Effector CD4-positive, alpha-beta T cell (primary cell): ENCODE measurements around the gene PER1.
"Not testable (repeated sequence)": the region's sequence is repeated elsewhere in the genome, so short reads cannot be mapped to it uniquely, and the experiment has no call there.

Source experiments
- DNase-seq: peaks from one replicate; pipeline ENCODE4 v3.0.0-alpha.2; 2020

Gene PER1

DNA sequence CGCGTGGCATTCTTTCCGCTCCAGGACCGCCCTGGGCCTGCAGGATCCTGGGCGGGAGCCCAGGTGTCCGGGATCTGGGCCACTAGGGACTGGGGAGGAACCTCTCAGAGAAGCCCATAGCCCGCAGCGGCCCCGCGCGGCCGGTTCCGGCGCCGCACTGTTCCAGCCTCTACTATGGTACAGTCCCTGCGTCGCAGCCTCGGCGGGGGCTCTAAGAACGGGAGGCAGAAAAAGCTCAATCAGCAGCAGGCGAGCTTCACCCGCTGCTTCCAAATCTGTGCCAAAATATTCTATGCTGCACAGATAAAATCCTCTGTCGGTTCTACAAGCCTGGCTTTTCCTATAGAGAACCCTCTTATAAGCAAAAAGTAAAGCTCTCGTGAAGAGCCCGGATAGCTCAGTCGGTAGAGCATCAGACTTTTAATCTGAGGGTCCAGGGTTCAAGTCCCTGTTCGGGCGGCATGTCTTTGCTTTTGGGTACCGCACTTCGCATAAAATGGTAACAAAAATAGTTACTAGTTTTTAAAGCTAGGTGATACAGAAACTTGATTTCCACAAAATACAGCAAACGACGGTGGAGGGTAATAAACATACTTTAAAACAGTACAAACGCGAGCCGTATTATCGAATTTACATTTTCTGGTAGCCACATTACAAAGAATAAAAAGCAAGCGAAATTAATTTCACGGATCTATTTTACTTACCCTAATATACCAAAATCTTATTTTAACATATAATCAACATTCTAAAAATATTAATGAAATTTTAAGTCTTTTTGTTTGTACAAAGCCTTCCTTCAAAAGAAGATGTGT, 33.2 kb downstream of the PER1 start:
- DNase-seq = peak; percentile 72

DNA sequence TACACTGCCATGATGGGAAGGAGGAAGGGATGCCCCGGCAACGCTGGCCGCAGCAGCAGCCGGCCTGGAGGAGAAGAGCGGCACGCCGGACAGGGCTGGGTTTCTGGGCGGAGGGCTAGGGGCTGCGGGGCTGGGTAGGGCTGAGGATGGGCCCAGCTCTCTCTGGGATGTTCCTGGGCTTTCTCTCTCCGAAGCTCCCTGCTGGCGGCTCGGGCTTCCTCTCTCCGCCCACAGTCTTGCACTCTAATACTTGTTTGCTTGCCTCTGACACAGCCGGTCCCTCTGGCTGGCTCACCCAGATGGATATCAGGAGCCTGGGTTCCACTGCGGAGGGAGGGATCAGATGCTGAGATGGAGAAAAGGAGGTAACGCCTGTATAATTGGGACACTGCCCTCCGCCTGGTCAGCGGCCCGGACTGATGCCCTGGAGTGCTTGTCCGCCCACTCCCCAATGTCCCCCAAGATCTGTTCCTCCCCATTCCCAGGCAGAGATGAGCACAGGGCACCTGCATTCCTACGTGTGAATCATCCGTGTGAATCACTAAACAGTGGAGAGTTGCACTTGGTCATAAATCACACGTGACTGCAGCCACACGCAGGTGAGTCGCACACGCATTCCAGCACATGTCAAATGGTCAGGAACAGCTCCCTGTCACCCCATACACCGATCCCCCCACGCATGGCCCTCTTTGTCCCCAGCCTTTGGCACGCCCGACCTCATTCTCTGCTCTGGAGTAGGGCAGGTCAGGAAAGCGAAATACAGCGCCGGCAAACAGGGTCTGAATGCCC, 34.0 kb downstream of the PER1 start, which contains the start of gene ALOXE3:
Gene ALOXE3 (minus strand): TSS at position 535 of the 789 bp plus-strand sequence. CDS start 524 bp downstream, at position 11.
- no peak for DNase-seq

DNA sequence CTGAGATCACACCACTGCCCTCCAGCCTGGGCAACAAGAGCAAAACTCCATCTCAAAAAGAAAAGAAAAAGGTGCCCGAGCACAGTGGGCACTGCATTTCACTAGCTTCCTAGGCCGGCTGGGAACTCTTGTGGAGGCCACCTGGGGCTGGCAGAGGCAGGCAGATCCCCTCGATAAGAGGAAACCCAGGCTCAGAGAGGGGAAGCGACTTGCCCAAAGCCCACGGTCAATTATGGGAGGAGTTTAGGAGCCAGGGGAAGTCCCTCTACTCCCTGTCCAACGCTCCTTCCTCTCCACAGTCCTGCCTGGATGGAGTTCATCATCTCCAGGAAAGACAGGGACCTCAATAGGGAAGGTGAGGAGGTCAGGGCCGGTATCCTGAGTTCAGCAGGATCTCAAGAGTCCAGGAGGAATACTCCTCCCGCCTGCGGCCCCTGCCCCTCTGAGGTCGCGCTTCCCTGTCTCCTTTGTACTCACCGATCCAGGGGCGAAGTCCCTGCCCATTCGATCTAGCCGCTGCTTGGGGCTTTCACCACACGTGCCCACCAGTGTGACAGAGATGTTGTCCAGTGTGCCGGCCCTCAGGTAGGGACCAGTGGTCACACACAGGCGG, 34.7 kb downstream of the PER1 start:
- DNase-seq = no peak

DNA sequence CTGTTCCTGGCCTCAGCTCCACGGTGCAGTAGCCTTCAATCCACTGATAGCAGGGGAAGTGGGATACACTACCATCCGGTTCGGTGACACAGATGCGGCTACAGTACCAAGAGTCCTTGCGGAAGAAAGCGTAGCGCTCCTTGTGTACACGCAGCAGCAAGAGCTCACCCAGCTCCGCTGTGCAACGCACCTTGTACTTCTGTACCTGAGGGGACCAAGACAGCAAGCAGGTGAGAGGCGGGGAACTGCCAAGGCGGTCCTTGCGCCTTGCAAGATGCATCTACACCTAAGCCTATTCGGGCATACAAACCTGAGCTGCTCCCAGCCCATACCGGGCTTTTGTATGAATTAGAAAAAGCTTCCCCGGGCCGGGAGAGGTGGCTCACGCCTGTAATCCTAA, 35.4 kb downstream of the PER1 start:
- no peak for DNase-seq

DNA sequence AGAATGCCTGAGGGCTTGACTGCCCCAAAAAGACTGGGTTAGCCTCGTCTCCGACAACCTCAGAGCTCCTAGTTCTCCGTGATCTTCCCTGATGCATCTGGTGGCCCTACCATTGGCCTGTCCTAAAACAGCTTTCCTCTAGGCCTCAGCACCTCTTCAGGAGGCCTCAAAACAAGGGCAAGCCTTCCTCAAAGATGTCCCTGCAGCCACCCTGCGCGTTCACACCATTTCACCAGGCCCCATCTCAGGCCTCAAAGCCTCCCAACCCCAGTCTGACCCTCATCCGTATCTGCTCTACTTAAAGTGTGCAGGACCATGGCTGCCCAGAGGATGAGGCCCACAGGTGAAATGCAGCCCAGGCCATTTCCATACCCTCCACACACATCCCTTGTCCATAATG, 41.3 kb downstream of the PER1 start:
- no peak for DNase-seq

DNA sequence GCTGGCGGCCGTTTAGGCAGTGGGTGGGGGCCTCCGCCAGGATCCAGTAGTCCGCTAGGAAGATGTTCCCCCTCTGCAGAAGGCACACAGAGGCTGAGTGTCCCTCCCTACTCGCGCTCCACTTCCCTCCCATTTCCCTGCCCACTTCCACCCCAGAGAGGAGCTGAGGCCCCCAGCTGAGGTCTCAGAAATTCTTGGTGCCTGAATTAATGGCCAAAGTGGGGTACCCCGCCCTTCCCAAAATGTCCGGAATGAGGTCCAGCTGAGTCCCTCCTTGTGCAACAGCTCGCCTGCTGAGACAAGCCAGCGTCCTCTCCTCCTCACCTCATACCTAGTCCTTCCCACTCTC, 41.8 kb downstream of the PER1 start:
- DNase-seq = no peak

DNA sequence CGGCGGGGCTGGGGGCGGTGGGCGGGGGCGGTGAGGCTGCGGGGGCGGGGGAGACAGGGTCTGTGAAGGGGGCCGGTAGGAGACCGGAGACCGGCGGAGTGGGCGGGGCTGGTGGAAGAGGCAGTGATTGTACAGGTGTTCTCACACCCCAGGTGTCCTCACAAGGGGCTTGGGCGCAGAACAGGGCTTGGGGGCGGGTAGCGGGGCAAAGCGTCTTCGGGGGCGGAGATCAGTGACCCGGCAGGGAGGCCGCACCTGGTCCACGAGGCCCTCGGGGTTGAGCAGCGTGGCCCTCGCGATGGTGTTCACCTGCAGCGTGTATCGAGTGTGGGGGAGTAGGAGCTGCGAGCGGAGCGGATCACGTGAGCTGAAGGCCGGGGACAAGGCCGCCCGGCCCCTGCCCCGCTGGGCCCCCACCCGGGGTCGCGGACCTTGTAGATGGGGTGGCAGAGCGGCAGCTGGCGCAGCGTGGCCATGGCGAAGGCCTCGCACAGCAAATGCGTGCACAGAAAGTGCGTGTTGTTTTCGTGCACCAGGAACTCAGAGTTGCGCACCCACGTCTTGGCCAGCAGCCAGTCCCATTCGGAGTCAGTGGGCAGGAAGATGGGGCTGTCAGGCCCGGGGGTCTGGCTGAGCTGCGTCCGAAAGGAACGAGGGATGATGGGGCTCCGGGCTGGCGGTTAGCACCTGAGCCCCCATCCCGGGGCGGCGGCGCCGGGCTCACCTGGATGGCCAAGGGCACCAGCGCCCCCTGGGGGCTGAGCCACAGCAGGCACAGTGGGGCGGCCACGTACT, 42.3 kb downstream of the PER1 start:
- peak; percentile 80 for DNase-seq

DNA sequence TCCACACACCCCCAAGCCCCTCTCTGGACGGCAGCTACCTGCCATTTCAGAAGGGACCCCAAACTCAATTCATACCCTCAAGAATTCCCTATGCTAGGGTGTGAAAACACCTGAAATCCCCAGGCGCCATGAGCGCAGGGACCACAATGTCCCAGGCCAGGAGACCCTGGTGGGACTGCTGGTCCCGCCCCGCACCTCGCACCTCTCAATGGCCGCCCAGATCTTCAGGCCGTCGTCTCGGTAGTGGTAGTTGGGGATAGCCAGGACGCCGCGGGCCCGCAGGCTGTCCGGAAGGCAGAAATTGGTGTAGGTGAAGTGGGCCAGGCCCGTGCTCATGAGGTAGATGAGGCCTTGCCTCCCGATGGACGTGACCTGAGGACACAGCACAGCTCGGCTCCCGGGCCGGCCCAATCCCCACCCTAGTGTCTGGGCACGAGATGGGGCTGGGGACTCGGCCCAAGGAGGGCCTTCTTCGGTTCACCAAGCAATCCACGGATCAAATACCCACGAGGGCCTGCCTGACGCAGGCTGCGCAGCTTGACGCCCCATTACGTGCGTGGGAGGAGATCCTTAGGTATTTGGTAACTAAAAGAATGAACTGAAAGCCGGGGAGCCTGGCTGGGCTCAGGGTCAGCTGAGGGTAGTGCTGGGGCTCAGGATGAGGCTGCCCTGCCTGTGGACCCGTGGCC, 43.1 kb downstream of the PER1 start:
- no peak for DNase-seq

DNA sequence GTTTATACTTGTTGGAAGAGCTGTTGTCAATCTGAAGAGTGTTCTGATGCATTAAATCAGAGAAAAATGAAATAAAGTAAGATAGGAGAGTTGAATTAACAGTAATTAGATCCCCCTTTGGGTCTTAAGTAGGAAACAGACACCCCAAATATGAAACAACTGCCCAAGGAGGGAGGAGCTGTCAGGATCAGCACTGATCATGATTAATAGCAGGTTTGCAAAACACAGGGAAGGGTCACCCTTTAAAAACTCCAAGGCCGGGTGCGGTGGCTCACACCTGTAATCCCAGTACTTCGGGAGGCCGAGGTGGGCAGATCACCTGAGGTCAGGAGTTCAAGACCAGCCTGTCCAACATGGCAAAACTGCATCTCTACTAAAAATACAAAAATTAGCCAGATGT, 45.2 kb downstream of the PER1 start:
- DNase-seq = not testable (repeated sequence)

DNA sequence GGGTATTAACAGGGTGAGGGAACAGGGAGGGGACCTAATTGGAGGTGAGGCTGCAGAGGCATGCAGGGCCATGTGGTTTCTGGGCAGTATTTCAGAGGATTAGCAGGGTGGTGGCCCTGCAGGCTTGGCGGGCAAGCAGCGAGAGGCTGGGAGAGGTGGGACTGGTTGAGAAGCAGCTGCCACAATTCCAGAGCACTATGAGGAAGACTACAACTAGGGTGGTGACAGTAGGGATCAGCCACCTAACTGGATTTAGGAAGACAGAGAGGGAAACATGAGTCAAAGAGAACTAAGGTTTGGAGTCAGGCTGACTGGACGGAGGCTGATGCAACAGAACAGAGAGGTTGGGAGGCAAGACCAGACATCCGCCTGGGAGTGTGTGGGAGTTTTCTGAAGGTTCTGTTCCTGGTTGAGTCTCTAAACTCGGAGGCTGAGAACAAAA, 46.2 kb downstream of the PER1 start:
- no peak for DNase-seq

DNA sequence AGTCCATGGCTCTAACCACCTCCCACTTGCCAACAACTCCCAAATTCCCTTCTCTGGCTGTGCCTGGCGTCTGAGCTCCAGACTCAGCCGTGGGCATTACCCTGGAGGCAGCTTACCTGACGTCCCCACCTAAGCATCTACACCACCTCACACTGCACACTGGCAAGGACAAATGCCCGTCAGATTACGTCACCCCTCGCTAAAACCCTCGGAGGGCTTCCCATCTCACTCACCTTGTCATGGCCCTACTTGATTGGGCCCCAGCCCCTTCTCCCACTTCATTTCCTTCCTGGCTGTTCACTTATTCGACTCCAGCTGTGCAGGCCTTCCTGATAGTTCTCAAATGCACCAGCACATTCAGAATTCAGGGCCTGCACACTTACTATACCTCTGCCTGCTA, 47.3 kb downstream of the PER1 start:
- DNase-seq = no peak

DNA sequence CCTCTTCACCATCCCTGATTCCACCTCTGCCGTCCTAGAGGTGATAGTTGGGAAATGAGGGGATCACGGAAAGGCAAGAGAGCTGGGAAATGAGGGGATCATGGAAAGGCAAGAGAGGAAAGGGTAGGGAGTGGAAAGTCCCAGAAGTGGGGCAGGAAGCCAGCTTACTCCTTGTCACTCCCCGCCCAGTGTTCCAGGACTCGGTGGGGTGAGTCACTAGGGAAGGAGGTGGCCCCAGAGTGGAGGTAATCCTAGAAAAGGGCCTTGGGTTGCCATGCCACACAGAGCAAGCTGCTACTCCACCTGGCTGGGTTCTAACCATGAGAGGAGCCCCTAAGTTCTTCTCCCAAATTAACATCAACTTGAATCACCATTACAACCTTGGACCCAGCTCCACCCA, 48.7 kb downstream of the PER1 start:
- no peak for DNase-seq

DNA sequence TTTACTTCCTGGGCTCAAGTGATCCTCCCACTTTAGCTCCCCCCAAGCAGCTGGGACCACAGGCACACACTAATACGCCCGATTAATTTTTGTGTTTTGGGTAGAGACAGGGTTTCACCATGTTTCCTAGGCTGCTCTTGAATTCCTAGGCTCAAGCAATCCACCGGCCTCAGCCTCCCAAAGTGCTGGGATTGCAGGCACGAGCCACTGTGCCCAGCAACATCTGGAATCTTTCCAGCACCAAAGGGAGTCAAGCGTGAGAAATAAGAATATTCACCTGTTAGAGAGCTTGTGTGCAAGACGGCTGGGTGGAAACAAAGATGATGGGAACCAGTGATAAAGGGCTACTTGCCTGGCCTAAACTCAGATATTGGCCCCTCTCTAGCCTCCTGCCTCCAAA, 50.5 kb downstream of the PER1 start:
- no peak for DNase-seq

DNA sequence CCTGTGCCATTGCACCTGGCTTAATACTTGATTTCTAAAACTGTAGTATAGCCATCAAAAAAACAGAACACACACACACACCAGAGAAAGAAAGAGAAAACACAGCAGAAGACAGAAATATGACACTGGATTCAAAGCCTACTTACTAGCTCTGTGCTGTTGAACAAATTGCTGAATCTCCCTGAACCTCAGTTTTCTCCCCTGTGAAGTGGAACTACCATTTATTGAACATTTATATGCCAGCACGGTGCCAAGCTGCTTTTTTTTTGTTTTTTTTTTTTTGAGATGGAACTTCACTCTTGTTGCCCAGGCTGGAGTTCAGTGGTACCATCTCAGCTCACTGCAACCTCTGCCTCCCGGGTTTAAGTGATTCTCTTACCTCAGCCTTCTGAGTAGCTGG, 51.4 kb downstream of the PER1 start:
- DNase-seq = no peak

DNA sequence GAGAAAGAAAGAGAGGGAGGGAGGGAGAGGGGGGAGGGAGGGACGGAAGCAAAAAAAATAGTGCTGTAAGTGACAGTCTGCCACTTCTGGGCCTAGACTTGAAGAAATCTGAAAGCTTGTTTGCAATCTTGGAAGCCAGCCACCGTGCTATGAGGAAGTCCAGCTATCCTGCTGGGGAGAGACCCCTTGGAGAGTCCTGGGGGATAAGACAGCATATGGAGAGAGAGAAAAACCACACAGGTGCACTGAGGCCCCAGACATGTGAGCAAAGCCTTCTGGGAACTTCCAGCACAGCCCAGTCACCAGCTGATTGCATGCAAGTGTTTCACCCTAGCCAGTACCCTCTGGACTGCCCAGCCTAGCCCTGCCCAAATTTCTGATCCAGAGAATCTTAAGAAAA, 52.1 kb downstream of the PER1 start:
- DNase-seq = no peak

DNA sequence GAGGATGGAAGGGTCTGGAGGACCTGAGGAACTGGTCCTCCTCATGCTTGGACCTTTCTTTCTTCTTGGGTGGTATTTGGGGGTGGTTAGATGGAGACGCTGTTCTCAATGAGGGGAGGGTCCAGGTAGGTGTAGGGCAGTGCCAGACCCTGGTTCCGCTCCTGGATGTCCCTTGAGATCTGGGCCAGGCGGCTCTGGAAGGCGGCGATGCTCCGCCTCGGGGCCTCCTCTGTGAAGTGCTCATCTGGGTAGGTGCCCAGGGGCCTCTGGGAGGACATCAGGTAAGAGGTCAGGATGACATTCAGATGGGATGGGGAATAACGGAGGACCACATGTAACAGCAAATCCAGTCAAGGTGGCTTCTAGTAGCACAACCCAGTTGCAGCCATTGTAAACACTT, 55.7 kb downstream of the PER1 start:
- DNase-seq = no peak

DNA sequence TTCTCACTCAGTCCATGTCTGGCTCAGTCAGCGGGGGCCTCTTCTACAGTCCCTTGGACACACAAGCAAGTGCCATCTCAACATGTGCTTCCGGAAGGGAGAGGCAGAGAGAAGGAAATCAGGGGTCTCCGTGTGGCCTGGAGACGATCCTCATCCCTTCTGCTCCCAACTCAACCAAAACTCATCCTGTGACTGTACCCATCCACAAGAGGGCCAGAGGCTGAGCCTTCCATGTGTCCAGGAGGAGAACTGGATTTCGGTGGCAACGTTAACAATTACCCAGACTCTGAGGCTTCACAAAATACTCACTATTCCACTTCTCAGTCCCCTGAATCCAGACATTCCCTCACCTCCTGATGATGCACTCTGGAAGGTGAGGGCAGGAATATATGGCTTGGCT, 56.8 kb downstream of the PER1 start:
- no peak for DNase-seq

DNA sequence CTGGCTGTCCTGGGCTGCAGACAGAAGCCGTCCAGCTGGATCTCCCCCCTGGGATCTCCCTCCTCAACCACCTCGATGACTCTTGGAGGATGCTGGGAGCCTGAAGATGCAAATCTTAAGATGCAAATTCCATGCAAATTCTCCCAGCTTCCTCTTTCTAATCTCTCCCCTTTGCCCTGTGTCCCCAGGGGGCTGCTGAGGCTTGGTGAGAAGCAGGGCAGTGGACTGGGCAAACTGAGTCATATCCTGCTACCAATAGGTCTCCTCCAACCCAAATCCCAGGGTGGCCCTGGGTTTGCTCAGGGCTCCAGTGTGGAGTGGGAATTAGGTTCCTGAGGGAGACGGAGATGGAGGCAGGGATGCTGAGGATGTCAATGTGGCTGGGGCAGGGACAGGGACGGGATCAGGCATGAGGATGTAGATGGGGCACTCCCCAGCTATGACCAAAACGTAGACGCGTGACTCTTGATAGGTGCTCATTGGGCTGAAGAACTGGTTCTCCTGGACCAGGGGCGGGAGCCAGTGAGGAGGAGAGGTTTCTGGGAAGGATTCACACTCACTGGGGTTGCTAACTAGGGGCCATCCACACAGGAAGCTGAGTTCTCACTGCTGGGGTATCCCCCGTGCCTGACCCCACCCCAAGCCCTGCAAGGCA, 61.0 kb downstream of the PER1 start:
- DNase-seq = no peak
